ENCODE results near the gene HIPK3.
A peak's percentile ranks its signal among the peaks of the same experiment; 100 is the strongest.

The HIPK3 gene

GRCh38 chr11:33362051-33362910 lies 105.1 kb downstream of the HIPK3 start:
- TF ChIP-seq RAD21 (IDR thresholded peaks at IDR 0.05; ENCODE audit: low read depth) (peak; percentile 68), TAF1 (IDR thresholded peaks at IDR 0.05; ENCODE audit: low read depth) (no peak)

- TF ChIP-seq ZBTB7A (IDR thresholded peaks at IDR 0.05; ENCODE audit: low read depth) (no peak), EP300 (IDR thresholded peaks at IDR 0.05; ENCODE audit: borderline replicate concordance) (no peak), TEAD4 (IDR thresholded peaks at IDR 0.05) (no peak), CREB1 (IDR thresholded peaks at IDR 0.05; ENCODE audit: low read depth) (no peak), USF1 (IDR thresholded peaks at IDR 0.05) (no peak), TCF12 (IDR thresholded peaks at IDR 0.05; ENCODE audit: low read depth) (no peak), REST (IDR thresholded peaks at IDR 0.05; ENCODE audit: low read depth) (no peak), YY1 (IDR thresholded peaks at IDR 0.05; ENCODE audit: low read depth) (no peak), TAF1 (IDR thresholded peaks at IDR 0.05; ENCODE audit: low read depth) (no peak), RAD21 (IDR thresholded peaks at IDR 0.05; ENCODE audit: low read depth) (no peak), NFIC (IDR thresholded peaks at IDR 0.05) (no peak), MAX (IDR thresholded peaks at IDR 0.05) (no peak), EGR1 (IDR thresholded peaks at IDR 0.05) (no peak), FOXM1 (IDR thresholded peaks at IDR 0.05; ENCODE audit: borderline replicate concordance, low read depth) (no peak)
These were observed 109.7 kb downstream of the HIPK3 start for GRCh38 chr11:33366918-33367317.

GRCh38 chr11:33368931-33369330 lies 111.8 kb downstream of the HIPK3 start:
- TF ChIP-seq ZBTB7A (IDR thresholded peaks at IDR 0.05; ENCODE audit: low read depth) = no peak
- TF ChIP-seq YY1 (IDR thresholded peaks at IDR 0.05; ENCODE audit: low read depth) = no peak
- TF ChIP-seq CEBPB (IDR thresholded peaks at IDR 0.05) = no peak
- TF ChIP-seq TAF1 (IDR thresholded peaks at IDR 0.05; ENCODE audit: low read depth) = no peak
- TF ChIP-seq NFIC (IDR thresholded peaks at IDR 0.05) = no peak
- no peak for TF ChIP-seq USF1 (IDR thresholded peaks at IDR 0.05)
- no peak for TF ChIP-seq EGR1 (IDR thresholded peaks at IDR 0.05)
- TF ChIP-seq REST (IDR thresholded peaks at IDR 0.05; ENCODE audit: low read depth) = no peak
- TF ChIP-seq MAX (IDR thresholded peaks at IDR 0.05) = no peak
- TF ChIP-seq RAD21 (IDR thresholded peaks at IDR 0.05; ENCODE audit: low read depth) = no peak
- no peak for TF ChIP-seq EP300 (IDR thresholded peaks at IDR 0.05; ENCODE audit: borderline replicate concordance)
- no peak for TF ChIP-seq CREB1 (IDR thresholded peaks at IDR 0.05; ENCODE audit: low read depth)
- TF ChIP-seq FOXM1 (IDR thresholded peaks at IDR 0.05; ENCODE audit: borderline replicate concordance, low read depth) = no peak
- no peak for TF ChIP-seq TEAD4 (IDR thresholded peaks at IDR 0.05)
- TF ChIP-seq TCF12 (IDR thresholded peaks at IDR 0.05; ENCODE audit: low read depth) = no peak

GRCh38 chr11:33373636-33374035 lies 116.5 kb downstream of the HIPK3 start:
- TF ChIP-seq REST (IDR thresholded peaks at IDR 0.05; ENCODE audit: low read depth) (no peak), TCF12 (IDR thresholded peaks at IDR 0.05; ENCODE audit: low read depth) (no peak), EGR1 (IDR thresholded peaks at IDR 0.05) (no peak), TEAD4 (IDR thresholded peaks at IDR 0.05) (no peak), MAX (IDR thresholded peaks at IDR 0.05) (no peak), TAF1 (IDR thresholded peaks at IDR 0.05; ENCODE audit: low read depth) (no peak), NFIC (IDR thresholded peaks at IDR 0.05) (no peak), ZBTB7A (IDR thresholded peaks at IDR 0.05; ENCODE audit: low read depth) (no peak), RAD21 (IDR thresholded peaks at IDR 0.05; ENCODE audit: low read depth) (no peak), CREB1 (IDR thresholded peaks at IDR 0.05; ENCODE audit: low read depth) (no peak), EP300 (IDR thresholded peaks at IDR 0.05; ENCODE audit: borderline replicate concordance) (no peak), YY1 (IDR thresholded peaks at IDR 0.05; ENCODE audit: low read depth) (no peak), USF1 (IDR thresholded peaks at IDR 0.05) (no peak), FOXM1 (IDR thresholded peaks at IDR 0.05; ENCODE audit: borderline replicate concordance, low read depth) (no peak), CEBPB (IDR thresholded peaks at IDR 0.05) (no peak)

Data from Ishikawa (cell line).